ENCODE measurements around the gene FBXO38.

DNA sequence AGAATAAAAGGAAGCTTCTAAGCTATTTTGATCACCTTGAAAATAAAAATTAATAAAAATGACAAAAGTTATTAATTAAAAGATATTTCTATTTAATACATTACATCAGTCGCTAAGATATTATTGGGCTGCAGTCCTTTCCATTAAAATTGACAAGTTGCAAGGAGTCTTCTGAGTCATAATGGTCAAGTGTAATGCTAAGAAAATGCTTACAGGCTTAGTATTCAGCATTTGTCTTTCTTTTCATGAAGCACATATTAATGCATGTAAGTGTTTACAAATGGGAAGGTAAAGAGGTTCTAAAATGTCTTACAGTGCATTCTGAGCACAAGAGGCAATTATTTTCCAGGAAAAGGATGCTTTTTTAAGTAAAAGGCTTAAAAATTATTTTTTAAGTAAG, 31.1 kb upstream of the FBXO38 start:
- TF ChIP-seq POLR2AphosphoS5 (IDR thresholded peaks at IDR 0.05; ENCODE audit: low read depth, low read length) (no peak), SIN3A (IDR thresholded peaks at IDR 0.05; ENCODE audit: borderline replicate concordance, insufficient read depth, low read depth, low read length) (no peak)
- TF ChIP-seq, protein P1, sequence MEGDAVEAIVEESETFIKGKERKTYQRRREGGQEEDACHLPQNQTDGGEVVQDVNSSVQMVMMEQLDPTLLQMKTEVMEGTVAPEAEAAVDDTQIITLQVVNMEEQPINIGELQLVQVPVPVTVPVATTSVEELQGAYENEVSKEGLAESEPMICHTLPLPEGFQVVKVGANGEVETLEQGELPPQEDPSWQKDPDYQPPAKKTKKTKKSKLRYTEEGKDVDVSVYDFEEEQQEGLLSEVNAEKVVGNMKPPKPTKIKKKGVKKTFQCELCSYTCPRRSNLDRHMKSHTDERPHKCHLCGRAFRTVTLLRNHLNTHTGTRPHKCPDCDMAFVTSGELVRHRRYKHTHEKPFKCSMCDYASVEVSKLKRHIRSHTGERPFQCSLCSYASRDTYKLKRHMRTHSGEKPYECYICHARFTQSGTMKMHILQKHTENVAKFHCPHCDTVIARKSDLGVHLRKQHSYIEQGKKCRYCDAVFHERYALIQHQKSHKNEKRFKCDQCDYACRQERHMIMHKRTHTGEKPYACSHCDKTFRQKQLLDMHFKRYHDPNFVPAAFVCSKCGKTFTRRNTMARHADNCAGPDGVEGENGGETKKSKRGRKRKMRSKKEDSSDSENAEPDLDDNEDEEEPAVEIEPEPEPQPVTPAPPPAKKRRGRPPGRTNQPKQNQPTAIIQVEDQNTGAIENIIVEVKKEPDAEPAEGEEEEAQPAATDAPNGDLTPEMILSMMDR (IDR thresholded peaks at IDR 0.05) = no peak
- TF ChIP-seq, protein P2, sequence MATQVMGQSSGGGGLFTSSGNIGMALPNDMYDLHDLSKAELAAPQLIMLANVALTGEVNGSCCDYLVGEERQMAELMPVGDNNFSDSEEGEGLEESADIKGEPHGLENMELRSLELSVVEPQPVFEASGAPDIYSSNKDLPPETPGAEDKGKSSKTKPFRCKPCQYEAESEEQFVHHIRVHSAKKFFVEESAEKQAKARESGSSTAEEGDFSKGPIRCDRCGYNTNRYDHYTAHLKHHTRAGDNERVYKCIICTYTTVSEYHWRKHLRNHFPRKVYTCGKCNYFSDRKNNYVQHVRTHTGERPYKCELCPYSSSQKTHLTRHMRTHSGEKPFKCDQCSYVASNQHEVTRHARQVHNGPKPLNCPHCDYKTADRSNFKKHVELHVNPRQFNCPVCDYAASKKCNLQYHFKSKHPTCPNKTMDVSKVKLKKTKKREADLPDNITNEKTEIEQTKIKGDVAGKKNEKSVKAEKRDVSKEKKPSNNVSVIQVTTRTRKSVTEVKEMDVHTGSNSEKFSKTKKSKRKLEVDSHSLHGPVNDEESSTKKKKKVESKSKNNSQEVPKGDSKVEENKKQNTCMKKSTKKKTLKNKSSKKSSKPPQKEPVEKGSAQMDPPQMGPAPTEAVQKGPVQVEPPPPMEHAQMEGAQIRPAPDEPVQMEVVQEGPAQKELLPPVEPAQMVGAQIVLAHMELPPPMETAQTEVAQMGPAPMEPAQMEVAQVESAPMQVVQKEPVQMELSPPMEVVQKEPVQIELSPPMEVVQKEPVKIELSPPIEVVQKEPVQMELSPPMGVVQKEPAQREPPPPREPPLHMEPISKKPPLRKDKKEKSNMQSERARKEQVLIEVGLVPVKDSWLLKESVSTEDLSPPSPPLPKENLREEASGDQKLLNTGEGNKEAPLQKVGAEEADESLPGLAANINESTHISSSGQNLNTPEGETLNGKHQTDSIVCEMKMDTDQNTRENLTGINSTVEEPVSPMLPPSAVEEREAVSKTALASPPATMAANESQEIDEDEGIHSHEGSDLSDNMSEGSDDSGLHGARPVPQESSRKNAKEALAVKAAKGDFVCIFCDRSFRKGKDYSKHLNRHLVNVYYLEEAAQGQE (IDR thresholded peaks at IDR 0.05; ENCODE audit: insufficient read depth in 1 of 2, low read depth in 2 of 2, low read length in 1 of 2) = no peak

All from Panc1 (cell line).